ENCODE measurements around the gene FAM83F. TPM values are rescaled to one million over a fixed set of nuclear protein-coding genes. Genes with fewer than 3 reads are reported as not detected.

Gene FAM83F
- total RNA-seq, 1 donor from 2014 or later: 12.8 TPM

DNA sequence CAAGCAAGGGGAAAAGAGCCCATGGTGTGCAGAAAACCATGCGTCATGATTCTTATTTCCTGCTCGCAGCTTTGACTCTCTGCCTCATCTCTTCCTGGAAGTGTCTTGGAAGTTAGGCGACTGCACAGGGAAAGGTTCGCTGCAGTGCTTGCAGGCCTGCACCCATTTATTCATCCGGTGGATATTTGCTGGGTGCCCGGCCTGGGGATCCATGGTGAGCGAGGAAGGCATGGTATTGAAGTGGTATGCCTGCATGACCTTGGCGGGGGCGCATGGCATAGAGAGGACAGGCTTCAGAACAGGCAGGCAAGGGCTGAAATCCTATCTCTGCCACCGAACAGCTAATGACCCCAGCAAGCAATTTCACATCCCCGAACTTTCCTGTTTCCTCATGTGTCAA is 40.6 kb downstream of the FAM83F start:
- TF ChIP-seq, protein P1, sequence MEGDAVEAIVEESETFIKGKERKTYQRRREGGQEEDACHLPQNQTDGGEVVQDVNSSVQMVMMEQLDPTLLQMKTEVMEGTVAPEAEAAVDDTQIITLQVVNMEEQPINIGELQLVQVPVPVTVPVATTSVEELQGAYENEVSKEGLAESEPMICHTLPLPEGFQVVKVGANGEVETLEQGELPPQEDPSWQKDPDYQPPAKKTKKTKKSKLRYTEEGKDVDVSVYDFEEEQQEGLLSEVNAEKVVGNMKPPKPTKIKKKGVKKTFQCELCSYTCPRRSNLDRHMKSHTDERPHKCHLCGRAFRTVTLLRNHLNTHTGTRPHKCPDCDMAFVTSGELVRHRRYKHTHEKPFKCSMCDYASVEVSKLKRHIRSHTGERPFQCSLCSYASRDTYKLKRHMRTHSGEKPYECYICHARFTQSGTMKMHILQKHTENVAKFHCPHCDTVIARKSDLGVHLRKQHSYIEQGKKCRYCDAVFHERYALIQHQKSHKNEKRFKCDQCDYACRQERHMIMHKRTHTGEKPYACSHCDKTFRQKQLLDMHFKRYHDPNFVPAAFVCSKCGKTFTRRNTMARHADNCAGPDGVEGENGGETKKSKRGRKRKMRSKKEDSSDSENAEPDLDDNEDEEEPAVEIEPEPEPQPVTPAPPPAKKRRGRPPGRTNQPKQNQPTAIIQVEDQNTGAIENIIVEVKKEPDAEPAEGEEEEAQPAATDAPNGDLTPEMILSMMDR (IDR thresholded peaks at IDR 0.05): no peak
- TF ChIP-seq POLR2A (IDR thresholded peaks at IDR 0.05) (no peak), POLR2AphosphoS5 (IDR thresholded peaks at IDR 0.05; ENCODE audit: insufficient read depth in 1 of 2, low read depth in 1 of 2) (no peak)
- peaks cover 9% of the 10 kb centered on the region for H3K4me1 ChIP-seq
- H3K36me3 ChIP-seq: no peaks in the 10 kb centered on the region
- intact Hi-C loops (cut with DNase I): no loop called here
- H3K27ac ChIP-seq: no peak overlapping the region
- DNase-seq (ENCODE audit: extremely low spot score in 2 of 2): no peak
- H3K9me3 ChIP-seq: no peaks in the 10 kb centered on the region
- no peak overlapping the region for H3K4me3 ChIP-seq
- no peaks in the 10 kb centered on the region for H3K27me3 ChIP-seq

DNA sequence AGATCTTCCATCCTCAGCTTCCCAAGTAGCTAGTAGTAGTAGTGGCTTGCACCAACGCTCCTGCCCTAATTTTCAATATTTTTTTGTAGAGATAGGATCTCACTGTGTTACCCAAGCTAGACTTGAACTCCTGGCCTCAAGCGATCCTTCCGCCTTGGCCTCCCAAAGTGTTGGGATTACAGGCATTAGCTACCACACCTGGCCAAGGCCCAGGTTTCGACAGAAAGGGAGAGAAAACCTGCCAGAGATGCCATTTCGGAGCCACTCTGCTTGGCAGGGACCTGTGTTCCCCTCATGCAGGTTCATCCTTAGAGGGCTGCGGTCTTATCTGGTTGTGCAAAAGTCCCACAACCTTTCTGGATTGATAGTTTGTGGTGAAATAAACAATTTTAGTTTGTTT is 41.4 kb downstream of the FAM83F start:
- Histone ChIP-seq H3K9me3 (no peaks in the 10 kb centered on the region), H3K4me1 (peaks cover 16% of the 10 kb centered on the region), H3K36me3 (no peaks in the 10 kb centered on the region), H3K4me3 (no peak overlapping the region), H3K27ac (no peak overlapping the region), H3K27me3 (no peaks in the 10 kb centered on the region)
- no peak for DNase-seq (ENCODE audit: extremely low spot score in 2 of 2)
- TF ChIP-seq, protein P1 (IDR thresholded peaks at IDR 0.05): no peak
- no peak for TF ChIP-seq POLR2A (IDR thresholded peaks at IDR 0.05)
- no peak for TF ChIP-seq POLR2AphosphoS5 (IDR thresholded peaks at IDR 0.05; ENCODE audit: insufficient read depth in 1 of 2, low read depth in 1 of 2)
- intact Hi-C loops (cut with DNase I): no loop called here

DNA sequence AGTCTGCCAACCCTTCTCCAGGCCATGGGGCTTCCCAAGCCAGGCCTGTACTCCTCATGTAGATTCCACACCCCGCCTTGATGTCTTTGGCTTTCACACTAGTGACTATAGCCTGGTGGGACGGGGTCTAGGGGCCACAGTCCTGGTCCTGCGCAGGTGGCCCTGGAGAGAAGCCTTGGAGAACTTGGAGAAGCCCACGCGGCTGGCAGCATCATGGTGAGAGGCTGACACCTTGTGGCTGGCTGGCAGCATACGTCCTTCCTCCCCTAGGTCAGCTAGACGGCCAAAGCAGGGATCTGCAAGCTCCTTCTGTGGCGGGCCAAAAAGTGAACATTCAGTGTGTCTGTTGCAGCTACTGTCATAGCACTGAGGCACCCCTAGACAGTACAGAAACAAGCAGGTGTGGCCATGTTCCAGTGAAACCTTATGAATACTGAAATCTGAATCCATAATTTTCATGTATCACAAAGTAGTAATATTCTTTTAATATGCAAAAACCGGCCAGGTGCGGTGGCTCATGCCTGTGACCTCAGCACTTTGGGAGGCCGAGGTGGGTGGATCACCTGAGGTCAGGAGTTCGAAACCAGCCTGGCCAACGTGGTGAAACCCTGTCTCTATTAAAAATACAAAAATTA is 42.0 kb downstream of the FAM83F start:
- H3K9me3 ChIP-seq: no peaks in the 10 kb centered on the region
- no peaks in the 10 kb centered on the region for H3K36me3 ChIP-seq
- no peak overlapping the region for H3K4me3 ChIP-seq
- intact Hi-C loops (cut with DNase I): no loop called here
- DNase-seq (ENCODE audit: extremely low spot score in 2 of 2): no peak
- TF ChIP-seq, protein P1 (IDR thresholded peaks at IDR 0.05): peak; percentile 24 to 39 (median 34)
- no peak for TF ChIP-seq POLR2AphosphoS5 (IDR thresholded peaks at IDR 0.05; ENCODE audit: insufficient read depth in 1 of 2, low read depth in 1 of 2)
- H3K4me1 ChIP-seq: peaks cover 22% of the 10 kb centered on the region
- no peaks in the 10 kb centered on the region for H3K27me3 ChIP-seq
- H3K27ac ChIP-seq: no peak overlapping the region

DNA sequence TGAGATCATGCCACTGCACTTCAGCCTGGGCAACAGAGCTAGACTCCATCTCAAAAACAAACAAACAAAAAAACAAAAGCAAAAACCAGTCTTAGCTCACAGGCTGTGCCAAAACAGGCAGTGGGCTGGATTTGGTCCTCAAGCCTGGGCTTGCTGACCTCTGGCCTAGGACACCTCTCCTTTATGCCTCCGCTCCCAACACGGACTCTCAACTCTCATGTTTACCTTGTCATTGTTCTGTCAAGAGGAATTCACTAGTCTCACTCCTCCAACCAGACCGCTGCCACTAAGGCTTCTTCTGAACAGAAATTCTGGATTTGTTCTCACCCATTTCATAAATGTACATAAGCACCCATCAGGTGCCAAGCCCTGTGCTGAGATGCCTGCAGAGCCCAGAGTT is 42.6 kb downstream of the FAM83F start:
- DNase-seq (ENCODE audit: extremely low spot score in 2 of 2): no peak
- no peaks in the 10 kb centered on the region for H3K9me3 ChIP-seq
- TF ChIP-seq POLR2AphosphoS5 (IDR thresholded peaks at IDR 0.05; ENCODE audit: insufficient read depth in 1 of 2, low read depth in 1 of 2) (no peak), POLR2A (IDR thresholded peaks at IDR 0.05) (no peak)
- TF ChIP-seq, protein P1 (IDR thresholded peaks at IDR 0.05): no peak
- H3K4me3 ChIP-seq: no peak overlapping the region
- intact Hi-C loops (cut with DNase I): no loop called here
- H3K4me1 ChIP-seq: peaks cover 28% of the 10 kb centered on the region
- H3K27ac ChIP-seq: no peak overlapping the region
- H3K36me3 ChIP-seq: no peaks in the 10 kb centered on the region
- H3K27me3 ChIP-seq: no peaks in the 10 kb centered on the region

DNA sequence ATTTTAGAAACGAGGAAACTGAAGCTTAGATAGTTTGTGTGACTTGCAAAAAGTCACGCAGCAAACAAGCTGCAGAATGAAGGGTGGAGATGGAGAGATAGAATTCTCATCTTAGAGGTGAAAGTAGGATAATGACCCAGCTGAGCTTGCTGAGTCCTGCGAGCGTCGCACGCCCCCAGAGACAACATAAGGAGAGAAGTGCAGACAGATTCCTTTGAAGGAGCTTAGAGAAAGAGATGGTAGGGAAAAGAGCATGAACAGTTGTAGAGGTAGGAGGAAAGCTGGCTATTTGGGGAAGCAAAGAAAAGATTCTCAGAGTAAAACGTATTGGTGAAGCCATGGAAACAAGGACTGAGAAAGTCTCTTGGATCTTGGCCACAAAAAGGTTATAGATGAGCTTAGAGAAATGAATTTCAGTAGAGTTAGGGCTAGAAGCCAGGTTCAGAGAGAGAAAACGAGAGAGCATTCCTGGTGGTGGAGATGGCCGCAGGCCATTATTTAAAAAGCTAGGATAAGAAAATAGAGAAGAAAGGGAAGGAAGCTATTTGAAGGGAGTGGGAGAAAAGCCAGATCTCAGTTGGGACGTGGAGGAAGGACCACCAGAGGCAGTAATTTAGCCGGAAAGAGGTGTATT is 44.8 kb downstream of the FAM83F start:
- Histone ChIP-seq H3K4me1 (peaks cover 41% of the 10 kb centered on the region), H3K4me3 (no peak overlapping the region), H3K27me3 (no peaks in the 10 kb centered on the region), H3K27ac (no peak overlapping the region), H3K36me3 (no peaks in the 10 kb centered on the region), H3K9me3 (no peaks in the 10 kb centered on the region)
- intact Hi-C loops (cut with DNase I): loop anchor here (5.0 to 10.0 kb wide), 2 partner anchors 135 to 308 kb away; partner anchors contain the start of genes ADSL and TNRC6B
- TF ChIP-seq POLR2A (IDR thresholded peaks at IDR 0.05): no peak
- TF ChIP-seq, protein P1 (IDR thresholded peaks at IDR 0.05): no peak
- no peak for DNase-seq (ENCODE audit: extremely low spot score in 2 of 2)

Data from vagina (tissue), 2 donors.